GM12865 (cell line): Measurements from ENCODE around the gene IFT52.

Experiments used
- DNase-seq: peaks from one replicate; pipeline ENCODE4 v3.0.0; 2010; ENCODE audit warnings: low read depth
- H3K4me3 ChIP-seq: 2 replicates; pipeline ENCODE4 v1.5.1; 2011; ENCODE audit warnings: mild to moderate bottlenecking, low read depth, low read length, control low read depth
- TF ChIP-seq, protein P1 (sequence below): IDR thresholded peaks from 2 replicates; pipeline ENCODE4 v1.5.1; 2011; ENCODE audit warnings: low read length, control low read depth, low read depth, inconsistent platforms; ENCODE audit not compliant: insufficient read depth; ENCODE audit errors: missing control alignments

The IFT52 gene, protein sequence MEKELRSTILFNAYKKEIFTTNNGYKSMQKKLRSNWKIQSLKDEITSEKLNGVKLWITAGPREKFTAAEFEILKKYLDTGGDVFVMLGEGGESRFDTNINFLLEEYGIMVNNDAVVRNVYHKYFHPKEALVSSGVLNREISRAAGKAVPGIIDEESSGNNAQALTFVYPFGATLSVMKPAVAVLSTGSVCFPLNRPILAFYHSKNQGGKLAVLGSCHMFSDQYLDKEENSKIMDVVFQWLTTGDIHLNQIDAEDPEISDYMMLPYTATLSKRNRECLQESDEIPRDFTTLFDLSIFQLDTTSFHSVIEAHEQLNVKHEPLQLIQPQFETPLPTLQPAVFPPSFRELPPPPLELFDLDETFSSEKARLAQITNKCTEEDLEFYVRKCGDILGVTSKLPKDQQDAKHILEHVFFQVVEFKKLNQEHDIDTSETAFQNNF

DNA sequence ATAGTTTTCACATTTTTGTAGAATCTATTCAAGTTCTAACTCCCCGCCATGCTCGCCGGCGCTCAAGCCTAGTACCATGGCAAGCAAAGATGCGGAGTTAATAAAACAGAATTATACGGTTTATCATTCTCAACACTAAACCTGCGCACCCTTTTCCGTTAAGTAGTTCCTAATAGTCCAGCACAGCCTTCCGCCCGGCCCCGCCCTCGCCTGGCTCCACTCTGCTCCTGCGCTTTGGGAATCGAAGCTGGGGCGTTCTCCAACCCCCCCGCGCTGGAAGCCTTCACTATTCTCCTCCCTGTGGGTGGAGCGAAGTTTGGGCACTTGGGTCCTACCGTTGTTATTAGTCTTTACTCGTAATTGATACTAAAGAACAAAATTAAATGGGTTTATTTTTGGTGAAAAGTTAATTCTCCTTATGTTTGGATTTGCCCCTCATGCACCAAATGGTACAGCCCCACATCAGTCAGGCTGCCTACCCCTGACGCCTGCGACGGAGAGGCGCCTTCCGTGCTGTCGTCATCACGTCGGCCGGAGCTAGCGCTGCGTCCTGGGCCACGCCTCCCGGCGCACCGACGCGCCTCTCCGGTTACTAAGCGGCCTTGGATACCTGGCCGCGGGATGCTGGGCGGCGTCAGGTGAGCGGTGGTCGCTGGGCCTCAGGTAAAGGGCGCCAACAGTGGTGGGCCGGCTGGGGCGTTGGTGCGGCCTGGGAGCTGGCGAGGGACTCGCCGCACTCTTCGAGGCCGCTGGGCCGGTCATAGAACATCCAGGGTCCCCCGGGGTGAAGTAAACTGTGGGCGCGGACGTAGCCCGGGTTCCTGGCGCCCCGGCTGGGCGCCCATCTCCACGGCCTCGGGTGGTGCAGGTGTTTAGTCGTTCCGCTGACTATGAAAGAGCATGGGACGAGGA lies at the start of gene IFT52:
TSS of gene IFT52 (plus strand) at position 546 of the 912 bp plus-strand sequence. CDS start 3,762 bp downstream, outside the sequence.
- TF ChIP-seq, protein P1, sequence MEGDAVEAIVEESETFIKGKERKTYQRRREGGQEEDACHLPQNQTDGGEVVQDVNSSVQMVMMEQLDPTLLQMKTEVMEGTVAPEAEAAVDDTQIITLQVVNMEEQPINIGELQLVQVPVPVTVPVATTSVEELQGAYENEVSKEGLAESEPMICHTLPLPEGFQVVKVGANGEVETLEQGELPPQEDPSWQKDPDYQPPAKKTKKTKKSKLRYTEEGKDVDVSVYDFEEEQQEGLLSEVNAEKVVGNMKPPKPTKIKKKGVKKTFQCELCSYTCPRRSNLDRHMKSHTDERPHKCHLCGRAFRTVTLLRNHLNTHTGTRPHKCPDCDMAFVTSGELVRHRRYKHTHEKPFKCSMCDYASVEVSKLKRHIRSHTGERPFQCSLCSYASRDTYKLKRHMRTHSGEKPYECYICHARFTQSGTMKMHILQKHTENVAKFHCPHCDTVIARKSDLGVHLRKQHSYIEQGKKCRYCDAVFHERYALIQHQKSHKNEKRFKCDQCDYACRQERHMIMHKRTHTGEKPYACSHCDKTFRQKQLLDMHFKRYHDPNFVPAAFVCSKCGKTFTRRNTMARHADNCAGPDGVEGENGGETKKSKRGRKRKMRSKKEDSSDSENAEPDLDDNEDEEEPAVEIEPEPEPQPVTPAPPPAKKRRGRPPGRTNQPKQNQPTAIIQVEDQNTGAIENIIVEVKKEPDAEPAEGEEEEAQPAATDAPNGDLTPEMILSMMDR: no peak
- H3K4me3 ChIP-seq: peak within 1 kb of the TSS; percentile 92
- DNase-seq: peak; percentile 95

DNA sequence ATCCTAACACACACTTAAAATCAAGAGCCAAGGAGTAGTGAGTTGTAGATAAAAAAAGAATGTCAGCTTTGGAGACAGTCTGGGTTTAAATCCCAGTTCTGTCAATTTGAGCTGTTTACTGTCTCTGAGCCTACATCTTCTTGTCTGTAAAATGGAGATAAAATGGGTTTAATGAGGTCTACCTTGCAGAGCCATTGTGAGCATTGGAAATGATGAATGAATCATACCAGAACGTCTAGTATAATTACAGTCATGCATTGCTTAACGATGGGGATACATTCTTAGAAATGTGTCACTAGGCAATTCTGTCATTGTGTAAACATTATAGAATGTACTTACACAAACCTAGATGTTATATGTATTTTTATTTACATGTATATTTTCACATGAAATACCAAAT lies 49.5 kb upstream of the IFT52 start:
- H3K4me3 ChIP-seq: no peak overlapping the region
- TF ChIP-seq, protein P1: no peak
- DNase-seq: no peak

DNA sequence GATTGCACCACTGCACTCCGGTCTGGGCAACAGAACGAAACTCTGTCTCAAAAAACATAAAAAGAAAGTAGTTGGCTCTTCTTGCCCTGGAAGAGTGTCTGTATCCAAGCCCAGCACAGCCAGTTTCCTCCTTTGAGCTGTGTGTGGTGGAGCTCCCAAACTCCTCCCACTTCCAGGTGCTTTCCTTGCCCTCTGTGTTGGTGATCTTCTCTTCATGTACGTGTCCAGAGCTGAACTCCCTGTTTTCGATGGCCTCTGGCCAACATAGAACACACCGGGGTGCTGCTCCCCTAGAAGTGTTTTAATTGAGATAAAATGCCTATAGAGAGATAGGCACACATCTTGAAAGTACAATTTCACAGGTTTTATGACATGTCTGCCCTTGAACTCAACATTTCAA lies 48.6 kb upstream of the IFT52 start:
- TF ChIP-seq, protein P1: no peak
- no peak for DNase-seq
- no peak overlapping the region for H3K4me3 ChIP-seq

DNA sequence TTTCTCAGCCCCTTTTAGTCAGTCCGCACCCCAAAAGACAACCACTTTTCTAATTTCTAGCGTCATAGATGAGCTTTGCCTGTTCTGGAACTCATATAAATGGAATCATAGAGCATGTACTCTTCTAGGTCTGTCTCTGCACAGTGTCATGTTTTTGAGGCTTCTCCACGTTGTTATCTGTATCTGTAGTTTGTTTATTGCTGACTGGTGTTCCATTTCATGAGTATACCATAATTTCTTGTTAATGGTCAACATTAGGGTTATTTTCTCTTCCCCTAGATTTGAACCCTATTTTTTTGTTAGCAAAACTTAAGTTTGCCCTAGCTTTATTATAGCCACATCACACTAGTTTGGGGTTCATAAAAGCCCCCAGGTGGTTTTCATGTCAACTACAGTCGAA lies 48.1 kb upstream of the IFT52 start:
- H3K4me3 ChIP-seq: no peak overlapping the region
- TF ChIP-seq, protein P1: no peak
- no peak for DNase-seq

DNA sequence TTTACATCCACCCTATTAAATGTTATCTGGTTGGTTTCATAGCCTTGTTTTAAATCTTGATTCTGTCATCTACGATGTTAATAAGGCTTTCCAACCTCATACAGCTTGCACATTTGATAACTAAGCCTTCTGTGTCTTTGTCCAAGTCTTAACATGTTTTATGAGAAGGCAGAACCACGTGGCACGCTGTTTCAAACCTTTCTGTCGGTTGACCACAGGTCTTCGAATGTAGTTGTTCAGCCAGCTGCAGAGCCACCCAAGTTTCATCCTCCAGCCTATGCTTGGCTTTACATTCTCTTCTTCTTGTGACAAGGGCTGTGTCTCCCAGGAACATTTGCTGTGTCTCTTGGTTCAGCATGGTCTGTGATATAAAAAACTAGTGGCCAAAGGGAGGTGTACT lies 47.6 kb upstream of the IFT52 start:
- TF ChIP-seq, protein P1: no peak
- peak; percentile 14 for DNase-seq
- no peak overlapping the region for H3K4me3 ChIP-seq

DNA sequence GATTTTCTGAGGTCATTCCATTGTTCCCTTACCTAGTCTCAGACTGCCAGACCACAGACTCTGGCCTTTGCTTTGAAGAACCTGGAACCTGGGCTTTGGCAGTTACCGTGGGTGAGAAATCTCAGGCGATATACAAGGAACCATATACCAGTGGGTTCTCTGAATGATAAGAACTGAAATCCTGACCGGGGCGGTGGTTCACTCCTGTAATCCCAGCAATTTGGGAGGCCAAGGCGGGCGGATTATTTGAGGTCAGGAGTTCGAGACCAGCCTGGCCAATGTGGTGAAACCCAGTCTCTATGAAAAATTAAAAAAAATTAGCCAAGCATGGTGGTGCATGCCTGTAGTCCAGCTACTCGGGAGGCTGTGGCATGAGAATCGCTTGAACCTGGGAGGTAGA lies 46.2 kb upstream of the IFT52 start:
- H3K4me3 ChIP-seq: no peak overlapping the region
- DNase-seq: no peak
- TF ChIP-seq, protein P1: no peak
